GM18907 (cell line): ENCODE results near the gene SHC1.

ENCODE experiments used
- ATAC-seq: cut with Tn5 transposase; IDR thresholded peaks from one replicate; pipeline ENCODE4 v1.9.1; 2021; ENCODE audit warnings: mild to moderate bottlenecking, moderate library complexity; ENCODE audit not compliant: unreplicated experiment

The SHC1 gene

DNA sequence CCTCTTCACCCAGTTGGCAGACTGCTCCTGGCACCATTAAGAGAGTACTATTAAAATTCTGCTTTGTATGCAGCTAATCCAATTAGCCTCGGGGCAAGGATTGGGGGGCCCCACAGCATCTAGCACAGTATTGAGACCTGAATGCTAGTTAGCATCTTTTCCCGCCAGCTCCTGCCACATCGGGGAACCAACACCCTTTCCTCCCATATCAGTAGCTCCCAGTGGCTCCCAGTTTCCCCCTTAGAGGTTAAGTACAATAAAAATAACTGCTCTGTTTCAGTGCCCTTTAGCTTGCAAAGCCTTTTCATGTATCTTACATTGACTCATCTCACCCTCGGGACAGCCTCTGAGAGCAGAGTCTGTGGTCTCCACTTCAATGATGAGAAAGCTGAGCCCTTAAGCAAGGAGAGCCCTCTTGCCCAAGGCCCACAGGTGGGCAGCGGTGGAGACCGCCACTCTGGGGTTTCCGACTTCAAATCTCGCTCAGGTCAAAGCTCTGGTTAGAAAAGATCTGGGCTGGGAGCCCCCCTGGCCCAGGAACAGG lies 29.8 kb downstream of the SHC1 start:
- no peak for ATAC-seq

DNA sequence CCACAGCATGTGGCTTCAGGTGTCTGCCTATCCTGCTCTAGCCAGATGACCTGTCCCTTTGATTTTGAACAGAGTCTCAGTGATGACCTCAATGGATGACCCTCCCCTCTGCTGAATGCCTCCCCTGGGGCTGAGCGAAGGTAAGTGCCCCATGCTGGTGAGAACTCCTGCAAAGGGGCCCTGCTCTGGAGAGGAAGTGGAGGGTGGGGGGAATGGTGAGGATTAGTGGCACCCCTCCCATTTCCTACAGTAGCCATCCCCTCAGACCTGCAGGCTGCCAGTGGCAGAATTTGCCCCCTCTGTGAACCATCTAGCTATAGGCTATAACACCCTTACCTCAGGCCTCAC lies 30.4 kb downstream of the SHC1 start:
- no peak for ATAC-seq

DNA sequence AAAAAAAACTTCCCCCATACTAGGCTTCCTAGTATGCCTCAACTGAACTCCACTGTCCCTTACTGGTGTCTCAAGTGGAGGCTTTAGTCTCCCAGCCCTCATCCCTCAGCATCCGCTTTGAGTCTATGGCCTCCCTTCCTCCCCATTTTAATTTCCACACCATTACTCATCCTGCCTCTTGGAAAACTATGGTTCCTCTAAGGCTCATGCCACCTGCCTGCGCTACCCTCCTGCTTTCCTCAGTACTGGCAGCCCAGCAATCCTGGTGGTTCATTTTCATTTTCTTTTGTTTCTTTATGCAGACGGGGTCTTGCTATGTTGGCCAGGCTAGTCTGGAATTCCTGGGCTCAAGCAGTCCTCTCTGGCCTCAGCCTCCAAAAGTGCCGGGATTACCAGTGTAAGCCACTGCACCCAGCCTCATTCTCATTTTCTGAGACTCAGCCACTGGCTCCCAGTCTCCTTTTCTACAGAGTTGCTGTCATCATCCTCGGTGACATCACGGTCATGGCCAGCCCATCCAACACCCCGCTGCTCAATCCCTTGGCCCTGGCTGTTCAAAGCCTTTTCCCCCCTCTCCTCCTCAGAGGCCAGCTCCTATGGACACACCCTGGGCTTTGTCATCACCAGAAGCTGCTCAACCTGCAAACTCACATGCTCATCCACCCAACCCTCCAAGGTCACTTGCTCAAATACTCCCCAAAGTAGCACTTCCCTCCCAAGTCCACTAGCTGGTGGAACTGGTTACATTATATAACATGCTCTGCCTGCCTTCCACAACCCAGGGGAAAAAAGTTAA lies 31.7 kb downstream of the SHC1 start:
- ATAC-seq: no peak

DNA sequence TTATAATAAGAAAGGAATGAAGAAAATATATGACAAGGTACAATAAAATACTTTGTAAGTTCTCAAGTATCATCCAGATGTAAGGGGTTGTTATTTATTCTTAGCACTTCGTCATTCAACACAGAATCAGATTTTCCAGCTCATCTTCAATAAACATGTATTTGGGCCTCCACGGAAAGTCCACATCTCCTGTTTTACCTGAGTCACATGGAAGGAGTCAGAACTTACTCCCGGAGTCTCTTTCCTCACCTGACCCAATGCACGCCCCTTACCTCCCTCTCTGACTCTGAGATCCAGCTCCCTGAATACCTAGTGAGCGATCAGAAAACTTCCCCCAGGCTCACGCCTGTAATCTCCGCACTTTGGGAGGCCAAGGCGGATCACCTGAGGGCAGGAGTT lies 32.6 kb downstream of the SHC1 start:
- no peak for ATAC-seq

DNA sequence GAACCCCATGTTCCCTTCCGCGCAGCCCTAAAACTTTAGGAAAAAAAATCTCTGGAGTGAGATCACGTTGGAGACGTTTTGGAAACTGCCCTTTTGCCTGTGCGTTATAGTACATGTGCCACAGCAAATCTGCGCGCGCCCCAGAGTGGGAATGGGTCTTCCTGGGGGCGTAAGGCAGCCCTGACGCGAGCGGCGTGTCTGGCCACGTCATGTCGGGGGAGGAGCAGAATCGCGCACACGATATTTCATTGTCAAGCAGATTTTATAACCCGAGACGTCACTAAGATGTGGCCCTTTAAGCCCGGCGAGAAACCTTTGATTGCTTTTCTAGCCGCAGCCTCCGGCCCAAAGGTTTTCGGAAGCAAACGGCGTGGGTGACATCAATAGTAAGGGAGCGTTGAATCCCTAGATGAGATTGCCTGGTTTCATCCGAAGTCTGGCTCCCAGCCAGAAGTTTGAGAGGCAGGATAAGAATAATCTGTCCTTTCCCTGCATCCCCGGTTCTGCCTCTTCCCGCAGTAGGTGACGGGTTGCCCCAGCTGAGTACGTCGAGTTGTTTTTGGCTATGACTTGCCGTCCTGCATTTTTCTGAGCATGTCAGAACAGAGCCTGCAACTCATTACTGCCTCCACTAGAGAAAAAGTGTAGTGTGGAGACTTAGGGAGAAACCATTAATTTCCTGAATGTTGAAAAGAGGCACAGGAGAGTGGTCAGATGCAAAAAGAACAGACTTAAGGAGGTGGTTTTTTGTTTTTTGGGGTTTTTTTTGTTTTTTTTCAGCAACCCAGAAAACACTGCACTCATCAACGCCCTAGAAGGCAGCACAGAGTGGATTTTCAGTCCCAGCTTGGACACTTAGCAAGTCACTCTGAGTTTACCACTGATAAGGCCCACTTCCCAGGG lies 33.2 kb downstream of the SHC1 start:
- ATAC-seq: peak; percentile 66

DNA sequence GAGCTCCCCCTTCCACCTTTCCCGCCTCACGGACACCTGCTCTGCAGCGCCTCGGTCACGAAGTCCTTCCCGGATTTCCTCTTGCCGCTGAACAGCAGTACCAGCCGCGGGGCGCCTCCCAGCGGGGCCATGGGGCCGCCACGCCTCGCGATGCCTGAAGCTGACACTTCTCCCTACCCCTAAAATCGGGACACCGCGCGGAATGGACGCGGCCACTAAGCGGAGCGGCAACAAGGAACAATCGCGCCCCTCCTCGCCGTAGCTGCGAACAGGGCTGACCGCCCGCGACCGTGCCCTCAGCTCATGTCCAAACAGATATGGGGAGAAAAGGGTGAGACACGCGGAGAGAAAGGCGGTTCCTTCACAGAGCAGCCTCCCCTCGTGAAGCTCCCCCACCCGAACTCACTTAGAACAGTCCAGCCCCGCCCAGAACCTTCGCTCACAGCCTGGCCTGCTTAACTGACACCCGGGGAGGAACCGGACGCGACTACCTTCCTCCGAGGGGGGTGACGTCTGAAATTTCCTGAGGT lies 33.9 kb downstream of the SHC1 start, which contains the start of gene PMVK:
Gene PMVK (minus strand): TSS at position 165 of the 530 bp plus-strand sequence. CDS start 34 bp downstream, at position 131.
- peak; percentile 85 for ATAC-seq

DNA sequence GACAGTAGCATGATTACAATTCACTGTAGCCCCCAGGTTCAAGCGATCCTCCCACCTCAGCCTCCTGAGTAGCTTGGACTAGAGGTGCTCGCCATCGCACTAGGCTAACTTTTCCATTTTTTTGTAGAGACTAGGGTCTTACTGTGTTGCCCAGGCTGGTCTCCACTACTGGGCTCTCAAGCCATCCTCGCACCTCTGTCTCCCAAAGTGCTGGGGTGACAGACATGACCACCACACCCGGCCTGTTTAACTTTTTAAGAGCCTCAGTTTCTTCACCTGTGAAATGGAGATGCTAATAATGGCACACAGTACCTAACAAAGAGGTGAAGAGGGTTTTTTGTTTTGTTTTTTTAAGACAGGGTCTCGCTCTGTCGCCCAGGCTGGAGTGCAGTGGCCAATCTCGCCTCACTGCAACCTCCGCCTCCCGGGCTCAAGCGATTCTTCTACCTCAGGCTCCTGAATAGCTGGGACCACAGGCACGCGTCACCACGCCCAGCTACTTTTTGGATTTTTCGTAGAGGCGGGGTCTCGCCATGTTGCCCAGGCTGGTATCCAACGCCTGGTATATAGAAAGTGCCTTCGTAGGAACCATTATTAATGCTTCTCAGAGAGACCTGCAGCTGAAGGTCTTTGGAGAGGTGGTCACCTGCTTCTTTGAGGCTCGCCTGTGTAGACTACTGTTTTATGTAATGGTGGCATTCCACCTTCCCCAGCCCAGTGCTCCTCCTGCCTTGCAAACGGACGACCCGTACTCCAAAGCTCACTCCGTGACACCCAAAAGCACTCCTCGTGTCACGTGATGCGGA lies 34.6 kb downstream of the SHC1 start:
- no peak for ATAC-seq

DNA sequence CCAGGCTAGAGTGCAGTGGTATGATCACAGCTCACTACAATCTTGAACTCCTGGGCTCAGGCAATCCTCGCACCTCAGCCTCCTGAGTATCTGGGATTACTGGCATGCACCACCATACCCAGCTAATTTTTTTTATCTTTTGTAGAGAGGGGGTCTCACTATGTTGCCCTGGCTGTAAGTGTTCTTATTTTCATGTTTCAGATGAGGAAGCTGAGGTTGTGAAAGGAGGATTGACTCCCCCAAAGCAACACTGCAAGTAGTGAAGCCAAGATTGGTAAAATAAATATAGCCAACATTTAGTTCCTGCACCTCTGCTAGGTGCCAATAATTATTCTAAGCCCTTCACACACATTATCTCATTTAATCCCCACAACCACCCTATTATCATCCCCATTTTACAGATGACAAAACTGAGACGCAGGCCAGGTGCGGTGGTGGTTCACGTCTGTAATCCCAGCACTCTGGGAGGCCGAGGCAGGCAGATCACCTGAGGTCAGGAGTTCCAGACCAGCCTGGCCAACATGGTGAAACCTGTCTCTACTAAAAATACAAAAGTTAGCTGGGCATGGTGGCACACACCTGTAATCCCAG lies 36.1 kb downstream of the SHC1 start:
- ATAC-seq: no peak

DNA sequence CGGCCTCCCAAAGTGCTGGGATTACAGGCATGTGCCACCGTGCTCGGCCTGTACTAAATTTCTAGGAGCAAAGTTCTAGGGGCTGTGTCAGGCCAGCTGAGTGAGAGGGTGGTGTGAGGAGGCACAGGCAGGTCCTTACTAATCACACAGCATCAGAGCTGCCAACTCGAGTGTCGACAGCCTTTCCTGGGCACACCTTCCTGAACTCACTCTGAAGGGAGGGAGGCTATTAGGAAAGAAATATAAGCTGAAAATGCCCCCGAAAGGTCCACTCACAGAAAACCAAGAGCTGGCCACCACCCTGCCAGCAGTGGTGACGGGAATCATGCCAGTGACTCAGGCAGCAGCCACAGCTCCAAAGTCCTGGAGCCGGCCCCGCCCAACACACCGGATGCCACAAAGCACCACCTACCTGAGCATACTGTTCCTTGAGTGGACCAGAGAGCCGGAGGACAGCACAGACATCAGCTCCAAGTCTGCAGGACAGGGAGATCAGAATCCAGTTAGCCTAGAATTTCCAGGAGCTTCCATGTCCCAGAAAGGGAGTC lies 38.5 kb downstream of the SHC1 start:
- ATAC-seq: no peak

DNA sequence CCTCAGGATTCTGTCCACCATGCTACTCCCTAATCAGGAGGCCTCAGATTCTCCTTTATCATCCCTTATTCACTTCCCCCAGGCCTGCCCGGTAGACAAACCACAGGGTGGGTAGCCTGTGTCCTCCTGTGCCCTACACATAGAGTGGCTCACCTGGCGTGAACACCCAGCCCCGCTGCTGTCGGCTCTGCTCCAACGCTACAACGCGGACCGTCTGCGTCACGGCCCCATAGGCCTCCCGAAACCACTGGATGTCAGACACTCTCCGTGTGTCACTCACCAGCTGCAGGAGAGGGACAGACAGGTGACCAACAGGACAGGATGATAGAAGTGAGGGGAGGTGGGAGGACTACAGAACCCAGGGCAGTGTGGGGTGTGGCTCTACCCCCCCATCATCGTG lies 44.3 kb downstream of the SHC1 start:
- no peak for ATAC-seq

DNA sequence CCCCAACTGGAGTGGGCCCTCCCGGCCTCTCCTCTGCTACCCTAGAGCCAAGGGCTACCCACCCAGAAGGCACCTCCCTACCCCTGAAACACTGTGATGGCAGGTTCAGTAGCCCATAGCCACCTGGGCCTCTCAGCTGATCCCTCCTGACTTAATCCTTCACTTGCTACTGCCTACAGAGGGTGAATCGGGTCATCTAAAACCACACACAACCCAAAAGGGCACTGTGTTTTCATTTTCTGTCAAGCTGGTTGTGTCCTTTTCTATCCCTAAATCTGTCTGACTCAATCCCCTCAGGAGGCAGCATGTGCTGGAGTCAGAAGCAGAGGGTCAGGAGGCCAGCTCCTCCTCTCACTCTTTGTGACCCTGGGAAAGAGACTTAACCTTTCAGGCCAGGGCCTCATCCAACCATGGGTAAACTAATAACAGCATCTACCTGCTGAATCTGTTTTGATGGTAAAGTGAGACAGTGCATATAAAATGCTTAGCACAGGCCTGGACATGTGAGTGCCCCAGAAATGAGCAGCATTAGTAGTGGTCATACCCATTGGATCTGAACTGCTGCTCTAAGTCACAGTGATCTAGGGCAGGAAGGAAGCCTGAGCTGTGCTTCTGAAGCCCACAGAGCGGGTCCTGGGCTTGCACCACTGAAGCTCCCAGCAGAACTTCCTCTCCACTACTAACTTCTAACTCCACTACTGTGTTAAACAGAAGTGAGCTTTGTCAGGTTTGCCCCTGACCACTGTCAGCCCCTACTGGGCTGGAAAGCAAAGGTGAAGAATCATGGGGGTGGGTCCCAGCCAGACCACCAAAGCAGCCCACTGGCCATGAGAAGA lies 45.0 kb downstream of the SHC1 start:
- ATAC-seq: no peak

DNA sequence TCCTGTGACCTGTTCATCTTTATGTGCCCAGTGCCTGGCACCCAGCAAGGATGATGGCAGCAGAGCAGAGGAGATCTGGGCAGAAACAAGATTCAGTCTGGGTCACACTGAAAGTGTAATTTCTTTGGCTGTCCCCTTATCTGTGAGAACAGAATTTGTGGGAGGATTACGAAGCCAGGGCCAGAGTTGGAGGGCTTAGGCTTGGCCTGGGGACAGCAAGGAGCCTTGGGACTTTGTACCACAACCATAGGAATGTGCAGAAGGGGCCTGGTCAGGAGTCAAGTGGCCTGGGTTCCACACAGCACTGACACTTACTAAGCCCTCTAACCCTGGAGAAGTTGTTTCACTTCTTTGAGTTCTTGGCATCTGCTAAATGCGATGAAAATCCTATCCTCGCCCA lies 46.9 kb downstream of the SHC1 start:
- no peak for ATAC-seq

DNA sequence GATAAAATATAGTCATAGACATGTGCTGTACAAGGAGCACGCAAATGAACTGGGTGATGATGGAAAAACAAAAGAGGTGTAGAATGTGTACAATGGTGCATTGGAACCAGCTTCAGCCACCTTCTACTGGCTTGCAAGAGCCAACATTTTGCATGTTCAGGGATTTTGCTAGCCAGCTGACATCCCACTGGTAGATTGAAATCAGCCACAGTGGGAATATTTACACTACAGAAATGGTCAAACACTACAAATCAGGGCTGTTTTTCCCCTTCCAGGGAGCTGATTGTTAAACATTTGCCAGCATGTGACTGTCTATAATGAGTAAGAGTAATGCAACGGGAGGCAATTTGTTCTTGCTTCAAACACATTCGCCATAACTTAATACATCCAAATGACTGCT lies 57.3 kb downstream of the SHC1 start:
- ATAC-seq: no peak

DNA sequence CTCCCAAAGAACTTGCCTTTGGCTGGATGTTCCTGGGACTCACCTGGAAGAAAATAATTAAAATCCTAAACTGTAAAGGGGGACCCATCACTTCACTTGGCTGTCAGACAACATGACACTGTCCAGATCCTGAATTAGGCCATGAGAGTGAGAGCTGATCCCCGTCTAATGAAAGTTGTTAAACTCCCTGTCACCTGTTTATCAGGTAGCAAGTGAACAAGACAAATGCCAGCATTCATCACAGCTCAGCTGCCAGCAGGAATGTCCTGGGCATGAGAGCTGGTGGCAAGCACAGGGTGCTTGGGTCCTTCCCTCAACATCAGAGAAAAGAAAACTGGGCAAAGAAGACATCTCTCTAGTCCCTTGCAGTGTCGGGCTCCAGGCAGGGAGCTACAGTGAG lies 57.8 kb downstream of the SHC1 start:
- no peak for ATAC-seq
